OCI-LY3 (cell line): ENCODE data around the gene URB1.

Source experiments
- H2AFZ ChIP-seq: fragments of 200-600, 300-600 bp; shearing (Covaris generic); 2 replicates; pipeline ENCODE4 v1.6.0; 2014; ENCODE audit warnings: antibody characterized with exemption, low read depth, low read length
- H3K27ac ChIP-seq: fragments of 200-600, 300-600 bp; sonication (generic); 2 replicates; pipeline ENCODE4 v1.5.1; 2014; ENCODE audit warnings: mild to moderate bottlenecking, low read length, moderate library complexity, mixed read lengths
- H3K27me3 ChIP-seq: fragments of 200-600, 300-600 bp; sonication (generic); 2 replicates; pipeline ENCODE4 v1.6.1; 2014; ENCODE audit warnings: low read depth, low read length, mixed read lengths
- H3K36me3 ChIP-seq: fragments of 200-600, 300-600 bp; sonication (generic); replicated peaks from 2 replicates; pipeline ENCODE3; 2014; ENCODE audit warnings: low read depth, low read length, mixed read lengths
- H3K4me1 ChIP-seq: fragments of 300-600, 200-600 bp; sonication (generic); 2 replicates; pipeline ENCODE4 v1.6.1; 2014; ENCODE audit warnings: low read length, mixed read lengths
- H3K4me2 ChIP-seq: fragments of 200-600, 300-600 bp; sonication (generic); 2 replicates; pipeline ENCODE4 v1.6.1; 2014; ENCODE audit warnings: low read length, mixed read lengths
- H3K4me3 ChIP-seq: fragments of 300-600, 200-600 bp; sonication (generic); 2 replicates; pipeline ENCODE4 v1.5.1; 2014; ENCODE audit warnings: antibody characterized with exemption, mild to moderate bottlenecking, low read length, moderate library complexity
- H3K79me2 ChIP-seq: fragments of 300-600, 200-600 bp; shearing (Covaris generic); 2 replicates; pipeline ENCODE4 v1.6.1; 2014; ENCODE audit warnings: mild to moderate bottlenecking, low read length, mixed read lengths
- H3K9ac ChIP-seq: fragments of 300-600, 200-600 bp; shearing (Covaris generic); 2 replicates; pipeline ENCODE4 v1.6.0; 2014; ENCODE audit warnings: mild to moderate bottlenecking, low read length, moderate library complexity
- H3K9me3 ChIP-seq: fragments of 200-600, 300-600 bp; shearing (Covaris generic); 2 replicates; pipeline ENCODE4 v1.6.1; 2014; ENCODE audit warnings: low read length, mixed read lengths; ENCODE audit not compliant: insufficient read depth
- H4K20me1 ChIP-seq: fragments of 200-600, 300-600 bp; sonication (generic); 2 replicates; pipeline ENCODE4 v1.6.1; 2016; ENCODE audit warnings: low read length, mixed read lengths; ENCODE audit not compliant: insufficient read depth
- CTCF ChIP-seq: fragments of 200-600, 300-600 bp; sonication (generic); IDR thresholded peaks from 2 replicates; pipeline ENCODE4 v1.5.1; 2014; ENCODE audit warnings: antibody characterized with exemption, low read length, low read depth
- EZH2phosphoT487 ChIP-seq: fragments of 200-600 bp; shearing (Covaris generic); IDR thresholded peaks from 2 replicates; pipeline ENCODE4 v1.6.1; 2018; ENCODE audit warnings: antibody characterized with exemption, mixed run types, low read depth

The URB1 gene

GRCh38 chr21:32346951-32347350 is 45.9 kb downstream of the URB1 start:
- H3K36me3 ChIP-seq: peaks cover 66% of the 10 kb centered on the region
- no peak overlapping the region for H3K27ac ChIP-seq
- peaks cover 2% of the 10 kb centered on the region; the same call in 1 of the 2 replicates for H3K4me1 ChIP-seq
- H3K9me3 ChIP-seq: no peaks in the 10 kb centered on the region
- H3K9ac ChIP-seq: no peak overlapping the region
- H3K4me3 ChIP-seq: no peak overlapping the region
- TF ChIP-seq CTCF (no peak), EZH2phosphoT487 (no peak)
- no peak overlapping the region for H3K4me2 ChIP-seq
- H2AFZ ChIP-seq: no peak overlapping the region
- peaks cover 3% of the 10 kb centered on the region; the same call in 1 of the 2 replicates for H3K79me2 ChIP-seq
- no peaks in the 10 kb centered on the region for H4K20me1 ChIP-seq
- H3K27me3 ChIP-seq: no peaks in the 10 kb centered on the region

GRCh38 chr21:32340863-32341848 is 51.7 kb downstream of the URB1 start:
- Histone ChIP-seq H3K9ac (no peak overlapping the region), H3K4me2 (no peak overlapping the region), H3K27me3 (no peaks in the 10 kb centered on the region), H3K36me3 (peaks cover 44% of the 10 kb centered on the region), H3K4me1 (no peaks in the 10 kb centered on the region), H3K79me2 (peaks cover 3% of the 10 kb centered on the region; the same call in 1 of the 2 replicates), H3K9me3 (no peaks in the 10 kb centered on the region), H3K27ac (no peak overlapping the region), H2AFZ (no peak overlapping the region), H4K20me1 (no peaks in the 10 kb centered on the region), H3K4me3 (no peak overlapping the region)
- TF ChIP-seq CTCF (no peak), EZH2phosphoT487 (no peak)

- Histone ChIP-seq H3K27ac (no peak overlapping the region), H3K36me3 (peaks cover 27% of the 10 kb centered on the region), H3K4me1 (no peaks in the 10 kb centered on the region), H3K27me3 (no peaks in the 10 kb centered on the region), H3K9ac (no peak overlapping the region), H3K79me2 (peaks cover 3% of the 10 kb centered on the region; the same call in 1 of the 2 replicates), H2AFZ (no peak overlapping the region), H3K9me3 (no peaks in the 10 kb centered on the region), H3K4me3 (no peak overlapping the region), H3K4me2 (no peak overlapping the region), H4K20me1 (no peaks in the 10 kb centered on the region)
- TF ChIP-seq EZH2phosphoT487 (no peak), CTCF (no peak)
Observed at GRCh38 chr21:32338209-32338921, 54.4 kb downstream of the URB1 start.

DNA sequence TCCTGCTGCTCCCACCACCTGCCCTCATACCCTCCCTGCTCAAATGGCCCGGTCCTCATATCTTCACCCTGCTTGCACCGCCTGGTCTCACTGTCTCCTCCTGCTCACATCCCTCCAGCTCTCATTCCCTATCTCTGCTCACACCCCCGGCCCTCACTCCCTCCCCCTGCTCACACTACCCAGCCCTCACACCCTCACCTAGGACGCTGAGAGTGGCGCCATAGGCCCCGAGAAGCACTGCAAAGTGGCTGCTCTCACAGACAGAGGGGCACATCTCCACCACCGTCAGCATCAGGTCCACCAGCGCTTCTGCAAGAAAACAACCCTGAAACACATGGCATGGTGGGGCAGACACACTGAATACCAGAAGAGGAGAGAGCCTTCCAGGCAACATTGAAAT is 55.6 kb downstream of the URB1 start:
- TF ChIP-seq CTCF (no peak), EZH2phosphoT487 (no peak)
- Histone ChIP-seq H3K9me3 (no peaks in the 10 kb centered on the region), H3K9ac (no peak overlapping the region), H3K4me2 (no peak overlapping the region), H3K36me3 (peaks cover 30% of the 10 kb centered on the region), H3K79me2 (no peaks in the 10 kb centered on the region), H3K4me3 (no peak overlapping the region), H3K4me1 (no peaks in the 10 kb centered on the region), H2AFZ (no peak overlapping the region), H3K27me3 (no peaks in the 10 kb centered on the region), H3K27ac (no peak overlapping the region), H4K20me1 (no peaks in the 10 kb centered on the region)
